HL-60 (cell line): ENCODE results near the gene GTPBP6.
A peak's percentile ranks its signal among the peaks of the same experiment; 100 is the strongest.

Experiments used
- DNase-seq, 2 experiments: peaks; one replicate each; pipeline ENCODE4 v3.0.0-alpha.2; 2010 to 2020; ENCODE audit warnings: low read depth in 1 of 2, low spot score in 1 of 2
- H3K27ac ChIP-seq: fragments of 250-450 bp; sonication (Bioruptor Pico); replicated peaks from 2 replicates; pipeline ENCODE4 v1.5.1; 2020; ENCODE audit warnings: mild to moderate bottlenecking, moderate library complexity
- H3K27me3 ChIP-seq: fragments of 250-450 bp; sonication (Bioruptor Pico); 2 replicates; pipeline ENCODE4 v1.5.1; 2021; ENCODE audit warnings: mild to moderate bottlenecking, moderate library complexity; ENCODE audit not compliant: insufficient read depth, poor library complexity, severe bottlenecking
- H3K4me3 ChIP-seq: replicated peaks from 2 replicates; pipeline ENCODE4 v1.5.1; 2011; ENCODE audit warnings: mild to moderate bottlenecking, control low read depth, low read length; ENCODE audit not compliant: insufficient read depth
- GABPA ChIP-seq: IDR thresholded peaks from 2 replicates; pipeline ENCODE4 v1.6.1; 2012; ENCODE audit warnings: low read depth
- POLR2AphosphoS5 ChIP-seq: IDR thresholded peaks from 2 replicates; pipeline ENCODE4 v1.6.1; 2012; ENCODE audit warnings: low read depth
- SPI1 ChIP-seq: IDR thresholded peaks from 2 replicates; pipeline ENCODE4 v1.6.1; 2012; ENCODE audit warnings: low read depth, mild to moderate bottlenecking, borderline replicate concordance
- long read RNA-seq: library from polyadenylated mRNA; unstranded; transcript quantifications from one replicate; pipeline ENCODE4 v2.0.0, GENCODE V29; 2020
- TF ChIP-seq, protein P1 (sequence below): IDR thresholded peaks from 2 replicates; pipeline ENCODE4 v1.6.1; 2012; ENCODE audit warnings: low read depth; ENCODE audit not compliant: insufficient replicate concordance
- TF ChIP-seq, protein P2 (sequence below): IDR thresholded peaks from one replicate; pipeline ENCODE4 v1.5.1; 2011; ENCODE audit warnings: low read length, control low read depth, inconsistent platforms; ENCODE audit not compliant: insufficient read depth

GTPBP6 gene
- long read RNA-seq, partial matches to known transcripts, result 4 of 5 reads
- long read RNA-seq, other reads (novel, unspliced or antisense), result 0 of 5 reads

- peak within 1 kb of the TSS; percentile 89 for H3K27ac ChIP-seq
- DNase-seq, result peak; percentile 91 to 99
These were observed at the start of gene GTPBP6 for GRCh38 chrX:318739-319578. Gene GTPBP6, minus strand, starts transcription at chrX:318796. Its CDS starts 9 bp downstream, at chrX:318787.

GRCh38 chrX:367866-368265 lies 49.3 kb upstream of the GTPBP6 start:
- no peak overlapping the region for H3K27ac ChIP-seq
- peaks cover 10% of the 10 kb centered on the region for H3K27me3 ChIP-seq
- TF ChIP-seq, protein P1, sequence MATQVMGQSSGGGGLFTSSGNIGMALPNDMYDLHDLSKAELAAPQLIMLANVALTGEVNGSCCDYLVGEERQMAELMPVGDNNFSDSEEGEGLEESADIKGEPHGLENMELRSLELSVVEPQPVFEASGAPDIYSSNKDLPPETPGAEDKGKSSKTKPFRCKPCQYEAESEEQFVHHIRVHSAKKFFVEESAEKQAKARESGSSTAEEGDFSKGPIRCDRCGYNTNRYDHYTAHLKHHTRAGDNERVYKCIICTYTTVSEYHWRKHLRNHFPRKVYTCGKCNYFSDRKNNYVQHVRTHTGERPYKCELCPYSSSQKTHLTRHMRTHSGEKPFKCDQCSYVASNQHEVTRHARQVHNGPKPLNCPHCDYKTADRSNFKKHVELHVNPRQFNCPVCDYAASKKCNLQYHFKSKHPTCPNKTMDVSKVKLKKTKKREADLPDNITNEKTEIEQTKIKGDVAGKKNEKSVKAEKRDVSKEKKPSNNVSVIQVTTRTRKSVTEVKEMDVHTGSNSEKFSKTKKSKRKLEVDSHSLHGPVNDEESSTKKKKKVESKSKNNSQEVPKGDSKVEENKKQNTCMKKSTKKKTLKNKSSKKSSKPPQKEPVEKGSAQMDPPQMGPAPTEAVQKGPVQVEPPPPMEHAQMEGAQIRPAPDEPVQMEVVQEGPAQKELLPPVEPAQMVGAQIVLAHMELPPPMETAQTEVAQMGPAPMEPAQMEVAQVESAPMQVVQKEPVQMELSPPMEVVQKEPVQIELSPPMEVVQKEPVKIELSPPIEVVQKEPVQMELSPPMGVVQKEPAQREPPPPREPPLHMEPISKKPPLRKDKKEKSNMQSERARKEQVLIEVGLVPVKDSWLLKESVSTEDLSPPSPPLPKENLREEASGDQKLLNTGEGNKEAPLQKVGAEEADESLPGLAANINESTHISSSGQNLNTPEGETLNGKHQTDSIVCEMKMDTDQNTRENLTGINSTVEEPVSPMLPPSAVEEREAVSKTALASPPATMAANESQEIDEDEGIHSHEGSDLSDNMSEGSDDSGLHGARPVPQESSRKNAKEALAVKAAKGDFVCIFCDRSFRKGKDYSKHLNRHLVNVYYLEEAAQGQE, result no peak
- TF ChIP-seq, protein P2, sequence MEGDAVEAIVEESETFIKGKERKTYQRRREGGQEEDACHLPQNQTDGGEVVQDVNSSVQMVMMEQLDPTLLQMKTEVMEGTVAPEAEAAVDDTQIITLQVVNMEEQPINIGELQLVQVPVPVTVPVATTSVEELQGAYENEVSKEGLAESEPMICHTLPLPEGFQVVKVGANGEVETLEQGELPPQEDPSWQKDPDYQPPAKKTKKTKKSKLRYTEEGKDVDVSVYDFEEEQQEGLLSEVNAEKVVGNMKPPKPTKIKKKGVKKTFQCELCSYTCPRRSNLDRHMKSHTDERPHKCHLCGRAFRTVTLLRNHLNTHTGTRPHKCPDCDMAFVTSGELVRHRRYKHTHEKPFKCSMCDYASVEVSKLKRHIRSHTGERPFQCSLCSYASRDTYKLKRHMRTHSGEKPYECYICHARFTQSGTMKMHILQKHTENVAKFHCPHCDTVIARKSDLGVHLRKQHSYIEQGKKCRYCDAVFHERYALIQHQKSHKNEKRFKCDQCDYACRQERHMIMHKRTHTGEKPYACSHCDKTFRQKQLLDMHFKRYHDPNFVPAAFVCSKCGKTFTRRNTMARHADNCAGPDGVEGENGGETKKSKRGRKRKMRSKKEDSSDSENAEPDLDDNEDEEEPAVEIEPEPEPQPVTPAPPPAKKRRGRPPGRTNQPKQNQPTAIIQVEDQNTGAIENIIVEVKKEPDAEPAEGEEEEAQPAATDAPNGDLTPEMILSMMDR, result no peak
- TF ChIP-seq GABPA (no peak), SPI1 (no peak), POLR2AphosphoS5 (no peak)
- no peak for DNase-seq
- no peak overlapping the region for H3K4me3 ChIP-seq

More at GRCh38 chrX:318739-319578, at the start of gene GTPBP6:
- no peaks in the 10 kb centered on the region for H3K27me3 ChIP-seq
- peak within 1 kb of the TSS; percentile 56 for H3K4me3 ChIP-seq
- TF ChIP-seq, protein P1, result no peak
- TF ChIP-seq POLR2AphosphoS5, result peak; percentile 13; the same call in 1 of the 2 replicates
- TF ChIP-seq, protein P2, result no peak

GRCh38 chrX:367349-367748 lies 48.8 kb upstream of the GTPBP6 start:
- Histone ChIP-seq H3K27ac (no peak overlapping the region), H3K4me3 (no peak overlapping the region), H3K27me3 (peaks cover 6% of the 10 kb centered on the region)
- TF ChIP-seq, protein P2, result no peak
- TF ChIP-seq SPI1 (no peak), GABPA (no peak), POLR2AphosphoS5 (no peak)
- TF ChIP-seq, protein P1, result no peak
- no peak for DNase-seq
